Measurements from ENCODE around the gene MT1X.
"Not testable (repeated sequence)": the region's sequence is repeated elsewhere in the genome, so short reads cannot be mapped to it uniquely, and the experiment has no call there.

MT1X gene

DNA sequence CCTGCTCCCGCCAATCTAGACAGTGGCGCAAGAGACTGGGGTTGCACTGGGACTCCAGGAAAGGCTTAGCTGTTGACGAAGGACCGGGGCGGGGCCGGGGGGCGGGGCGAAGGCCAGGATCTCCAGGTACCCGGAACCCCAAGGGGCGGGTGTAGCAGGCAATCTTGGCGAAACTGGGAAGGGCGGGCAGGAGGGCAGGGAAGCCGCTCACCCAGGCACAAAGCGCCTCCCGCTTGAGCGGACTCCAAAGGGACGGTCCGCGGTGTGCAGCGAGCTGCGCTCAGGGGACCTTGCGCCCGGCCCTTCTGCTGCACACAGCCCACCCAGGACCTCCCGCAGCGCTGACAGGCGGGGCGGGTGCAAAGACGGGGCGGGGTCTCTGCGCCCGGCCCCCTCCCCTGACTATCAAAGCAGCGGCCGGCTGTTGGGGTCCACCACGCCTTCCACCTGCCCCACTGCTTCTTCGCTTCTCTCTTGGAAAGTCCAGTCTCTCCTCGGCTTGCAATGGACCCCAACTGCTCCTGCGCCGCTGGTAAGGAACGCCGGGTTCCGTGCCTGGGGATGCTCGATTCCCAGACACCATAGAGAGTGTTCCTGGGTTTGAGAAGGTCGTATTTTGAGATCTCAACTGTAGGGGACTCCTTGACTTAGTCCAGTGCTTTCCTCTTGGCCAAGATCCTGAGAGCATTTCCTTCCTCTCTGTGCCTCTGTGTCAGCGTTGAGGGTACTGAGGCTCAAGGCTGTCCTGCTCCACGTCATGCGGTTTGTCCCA is 24.5 kb upstream of the MT1X start, which contains the start of gene MT1F:
Gene MT1F (plus strand): TSS at position 405 of the 772 bp plus-strand sequence. CDS start 100 bp downstream, at position 505.
- DNase-seq, result no peak

DNA sequence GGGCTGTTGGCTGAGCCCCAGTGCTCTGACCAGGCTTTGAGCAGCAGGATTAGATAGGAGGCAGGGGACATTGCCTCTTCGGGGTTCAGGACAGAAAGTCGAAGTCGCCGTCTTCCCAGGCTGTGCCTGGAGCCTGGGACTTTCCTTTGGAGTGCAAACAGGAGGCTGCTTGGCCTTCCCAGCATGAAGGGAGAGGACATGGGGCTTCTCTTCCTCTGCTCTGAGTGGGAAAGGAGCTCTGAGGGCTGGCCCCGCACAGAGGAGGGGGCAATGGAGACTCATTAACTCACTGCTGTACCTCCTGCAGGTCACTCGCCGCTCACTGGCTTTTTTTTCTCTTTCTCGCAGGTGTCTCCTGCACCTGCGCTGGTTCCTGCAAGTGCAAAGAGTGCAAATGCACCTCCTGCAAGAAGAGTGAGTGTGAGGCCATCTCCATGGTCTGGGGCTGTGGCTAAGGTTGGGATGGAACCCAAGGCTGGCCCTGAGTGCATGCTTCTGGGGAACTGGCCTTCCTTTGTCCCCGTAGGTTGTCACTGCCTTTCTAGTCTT is 23.9 kb upstream of the MT1X start:
- no peak for DNase-seq

DNA sequence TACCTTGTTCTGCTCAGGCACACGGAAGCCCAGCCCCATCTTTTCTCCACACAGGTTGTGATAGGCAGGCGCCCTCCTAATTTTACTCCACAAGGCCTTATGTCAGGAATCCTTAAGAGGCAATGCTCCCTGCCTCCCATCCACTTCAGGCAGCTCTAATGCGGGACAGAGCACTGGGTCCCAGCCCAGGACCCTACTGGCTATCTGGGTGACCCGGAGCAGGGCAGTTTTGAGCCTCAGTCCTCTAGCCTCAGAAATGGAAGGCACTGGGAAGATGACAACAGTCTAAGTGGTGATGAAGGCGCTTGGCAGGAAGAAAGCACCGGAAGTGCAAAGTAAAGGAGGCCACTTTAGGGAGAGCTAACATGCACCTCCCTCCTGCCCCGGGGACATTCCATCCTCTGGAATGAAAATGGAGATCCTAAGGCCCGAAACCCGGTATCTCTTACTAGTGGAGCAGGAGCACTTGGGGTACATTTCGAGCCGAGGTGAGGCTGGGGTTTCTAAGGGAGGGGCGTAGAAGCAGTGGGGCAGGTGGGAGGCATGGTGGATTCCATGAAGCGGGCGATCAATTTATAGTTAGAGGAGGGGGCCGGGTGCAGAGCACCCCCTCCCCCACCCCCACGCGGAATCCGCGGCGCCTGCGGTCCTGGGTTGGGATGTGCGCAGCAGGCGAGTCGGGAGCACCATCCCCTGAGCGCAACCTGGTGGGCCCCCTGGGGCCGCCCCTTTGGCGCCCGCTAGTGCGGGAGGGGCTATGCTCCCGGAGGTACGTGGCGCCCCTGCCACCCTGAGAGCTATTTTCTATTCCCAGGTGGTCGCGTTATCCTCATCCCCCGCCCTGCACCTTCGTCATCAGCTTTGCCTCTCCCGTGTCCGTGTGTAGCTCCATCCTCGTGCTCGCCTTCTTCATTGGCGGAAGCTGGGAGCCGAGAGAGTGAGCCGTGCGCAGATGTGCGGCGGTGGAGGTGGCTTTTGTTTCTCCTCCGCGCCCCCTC is 19.6 kb upstream of the MT1X start:
- no peak for DNase-seq

DNA sequence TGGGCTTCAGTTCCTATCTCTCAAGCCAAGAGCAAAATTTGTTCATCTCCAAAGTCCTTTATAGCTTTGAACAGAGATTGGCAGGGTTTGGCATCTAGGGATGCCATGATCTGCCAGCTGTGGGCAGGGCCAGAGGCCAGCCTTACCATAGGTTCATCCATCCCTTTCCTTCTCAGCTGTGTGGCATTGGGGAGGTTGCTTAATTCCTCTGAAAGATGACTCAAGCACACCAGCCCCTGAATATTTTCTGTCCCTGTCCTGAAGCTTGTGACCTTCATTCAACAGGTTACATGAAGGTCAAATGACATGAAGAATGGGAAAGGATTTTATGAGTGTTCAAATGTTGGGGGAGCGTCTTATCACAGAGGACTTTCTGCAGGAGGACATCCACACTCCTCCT is 17.8 kb upstream of the MT1X start:
- DNase-seq, result no peak

DNA sequence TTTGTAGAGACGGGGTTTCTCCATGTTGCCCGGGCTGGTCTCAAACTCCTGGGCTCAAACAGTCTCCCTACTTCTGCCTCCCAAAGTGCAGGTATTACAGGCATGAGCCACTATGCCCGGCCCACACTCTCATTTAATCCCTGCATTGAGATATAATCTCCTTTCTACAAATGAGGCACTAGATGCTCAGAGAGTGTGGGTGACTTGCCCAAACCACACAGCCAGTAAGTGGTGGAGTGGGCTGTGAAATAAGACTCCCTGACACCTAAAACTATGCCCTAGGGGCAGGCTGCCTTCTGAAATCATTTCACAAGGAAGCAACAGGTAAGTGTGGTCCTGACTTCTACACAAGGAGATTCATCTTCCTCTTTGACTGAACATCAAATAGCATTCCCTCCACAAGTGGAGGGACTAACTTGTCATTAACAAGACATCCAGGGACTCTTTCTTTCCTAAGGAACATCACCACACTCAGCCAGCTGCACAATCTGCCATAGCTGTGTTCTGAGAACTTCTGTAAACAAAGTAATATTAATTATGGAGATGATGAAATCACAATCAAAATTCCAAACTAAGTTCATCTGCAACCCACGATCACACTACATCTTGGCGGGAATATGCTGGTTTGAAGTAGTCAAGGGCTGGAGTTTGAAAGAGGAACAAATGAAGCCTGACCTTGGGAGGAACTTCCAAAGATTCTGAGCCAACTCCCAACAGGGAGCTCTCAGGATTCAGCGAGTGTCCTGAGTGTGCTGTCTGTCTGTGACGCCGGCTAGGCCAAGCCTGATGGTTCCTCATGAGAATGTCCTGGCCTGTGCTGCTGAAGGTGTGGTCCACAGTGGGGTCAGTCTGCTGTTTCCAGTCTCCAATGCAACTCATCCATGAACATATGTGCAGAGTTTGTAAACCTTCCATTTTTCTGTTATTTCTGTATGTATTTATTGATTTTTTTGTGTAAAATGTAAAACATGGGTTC is 16.7 kb upstream of the MT1X start:
- DNase-seq, result not testable (repeated sequence)

DNA sequence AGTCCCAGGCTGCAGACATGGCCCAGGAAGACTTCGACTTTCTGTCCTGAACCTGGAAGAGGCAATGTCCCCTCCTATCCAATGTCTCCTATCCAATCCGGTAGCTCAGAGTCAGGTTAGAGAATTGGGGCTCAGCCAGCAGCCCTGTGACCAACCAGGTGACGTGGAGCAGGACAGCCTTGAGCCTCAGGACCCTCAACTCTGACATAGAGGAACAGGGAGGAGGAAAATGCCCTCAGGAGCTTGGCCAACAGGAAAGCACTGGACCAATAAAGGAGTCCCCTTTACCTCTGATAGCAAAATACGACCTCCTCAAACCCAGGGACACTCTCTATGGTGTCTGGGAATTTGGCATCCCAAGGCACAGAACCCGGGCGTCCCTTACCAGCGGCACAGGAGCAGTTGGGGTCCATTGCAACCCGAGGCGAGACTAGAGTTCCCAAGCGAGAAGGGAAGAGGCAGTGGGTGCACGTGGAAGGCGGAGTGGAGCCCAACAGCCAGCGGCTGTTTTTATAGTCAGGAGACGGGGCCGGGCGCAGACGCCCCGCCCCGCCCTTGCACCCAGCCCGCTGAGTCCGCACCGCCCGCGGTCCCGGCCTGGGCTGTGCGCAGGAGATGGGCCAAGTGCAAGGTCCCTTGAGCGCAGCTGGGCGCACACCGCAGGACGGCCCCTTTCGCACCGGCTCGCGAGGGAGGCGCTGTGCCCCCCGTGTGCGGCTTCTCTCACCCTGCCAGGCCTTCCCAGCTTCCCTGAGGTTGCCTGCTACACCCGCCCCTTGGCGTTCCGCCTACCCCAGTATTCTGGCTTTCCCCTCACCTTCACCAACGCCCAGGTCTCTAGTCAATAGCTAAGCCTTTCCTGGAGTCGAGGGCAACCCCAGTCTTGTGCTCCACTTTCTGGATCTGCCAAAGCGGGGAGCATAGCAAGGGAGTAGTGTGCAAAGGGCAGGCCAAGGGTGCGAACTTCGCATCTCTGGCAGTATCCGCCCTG is 14.4 kb upstream of the MT1X start, which contains the start of gene MT1G:
Gene MT1G (minus strand): TSS at position 485 of the 991 bp plus-strand sequence. CDS start 72 bp downstream, at position 413.
- DNase-seq, result no peak

DNA sequence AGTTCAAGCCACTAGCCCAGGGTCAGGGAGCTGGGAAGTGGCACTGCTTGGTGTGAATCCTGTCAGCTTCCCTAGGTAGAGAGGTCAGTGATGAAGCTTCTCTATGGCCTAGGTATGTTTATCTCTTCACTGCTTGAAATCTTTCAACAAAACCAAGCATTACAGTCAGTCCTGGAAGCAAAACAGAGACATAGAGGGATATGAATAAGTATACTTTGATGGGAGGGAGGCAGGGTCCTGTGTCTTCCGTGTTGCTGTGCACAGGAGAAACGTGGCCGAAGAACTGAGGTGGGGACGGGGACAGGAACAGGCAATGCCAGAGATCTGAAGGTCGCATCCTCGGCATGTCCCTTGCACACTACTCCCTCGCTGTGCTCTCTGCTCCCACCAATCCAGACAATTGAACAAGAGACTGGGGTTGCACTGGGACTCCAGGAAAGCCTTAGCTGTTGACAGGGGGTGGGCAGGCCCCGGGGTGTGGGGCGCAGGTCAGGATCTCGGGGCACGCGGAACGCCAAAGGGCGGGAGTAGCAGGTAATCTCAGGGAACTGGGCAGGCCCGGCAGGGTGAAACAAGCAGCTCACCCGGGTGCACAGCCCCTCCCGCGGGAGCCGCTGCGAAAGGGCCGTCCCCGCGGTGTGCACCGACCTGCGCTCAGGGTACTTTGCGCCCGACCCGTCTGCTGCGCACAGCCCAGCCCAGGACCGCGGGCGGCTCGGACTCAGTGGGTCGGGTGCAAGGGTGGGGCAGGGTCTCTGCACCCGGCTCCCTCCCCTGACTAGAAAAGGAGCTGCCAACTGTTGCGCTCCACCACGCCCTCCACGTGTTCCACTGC is 13.0 kb upstream of the MT1X start, which contains the start of gene MT1H:
Gene MT1H (plus strand): TSS at position 810 of the 835 bp plus-strand sequence. CDS start 71 bp downstream, outside the sequence.
- DNase-seq, result no peak

DNA sequence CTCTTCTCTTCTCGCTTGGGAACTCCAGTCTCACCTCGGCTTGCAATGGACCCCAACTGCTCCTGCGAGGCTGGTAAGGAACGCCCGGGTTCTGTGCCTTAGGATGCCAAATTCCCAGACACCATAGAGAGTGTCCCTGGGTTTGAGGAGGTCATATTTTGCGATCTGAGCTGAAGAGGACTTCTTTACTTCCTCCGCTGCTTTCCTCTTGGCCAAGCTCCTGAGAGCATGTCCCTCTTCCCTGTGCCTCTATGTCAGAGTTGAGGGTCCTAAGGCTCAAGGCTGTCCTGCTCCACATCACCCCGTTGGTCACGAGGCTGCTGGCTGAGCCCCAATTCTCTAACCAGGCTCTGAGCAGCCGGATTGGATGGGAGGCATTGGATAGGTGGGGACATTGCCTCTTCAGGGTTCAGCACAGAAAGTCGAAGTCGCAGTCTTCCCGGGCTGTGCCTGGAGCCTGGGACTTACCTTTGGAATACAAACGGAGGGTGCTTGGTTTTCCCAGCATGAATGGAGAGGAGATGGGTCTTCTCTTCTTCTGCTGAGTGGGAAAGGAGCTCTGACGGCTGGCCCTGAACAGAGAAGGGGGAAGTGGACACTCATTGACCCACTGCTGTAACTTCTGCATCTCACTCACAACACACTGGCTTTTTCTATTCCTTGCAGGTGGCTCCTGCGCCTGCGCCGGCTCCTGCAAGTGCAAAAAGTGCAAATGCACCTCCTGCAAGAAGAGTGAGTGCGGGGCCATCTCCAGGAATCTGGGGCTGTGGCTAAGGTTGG is 12.2 kb upstream of the MT1X start:
- DNase-seq, result no peak

DNA sequence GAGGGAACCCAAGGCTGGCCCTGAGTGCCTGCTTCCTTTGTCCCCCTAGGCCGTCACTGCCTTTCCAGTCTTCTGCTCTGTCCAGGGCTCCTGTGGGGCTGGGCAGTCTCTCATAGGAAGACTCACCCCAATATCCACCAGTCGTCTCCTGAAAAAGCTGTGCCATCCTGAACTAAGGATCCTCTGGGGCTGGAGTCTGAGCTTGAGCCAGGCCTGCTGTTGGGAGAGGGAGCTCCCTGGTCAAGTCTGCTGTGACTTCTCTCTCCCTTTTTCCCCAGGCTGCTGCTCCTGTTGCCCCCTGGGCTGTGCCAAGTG is 11.7 kb upstream of the MT1X start:
- DNase-seq, result no peak

DNA sequence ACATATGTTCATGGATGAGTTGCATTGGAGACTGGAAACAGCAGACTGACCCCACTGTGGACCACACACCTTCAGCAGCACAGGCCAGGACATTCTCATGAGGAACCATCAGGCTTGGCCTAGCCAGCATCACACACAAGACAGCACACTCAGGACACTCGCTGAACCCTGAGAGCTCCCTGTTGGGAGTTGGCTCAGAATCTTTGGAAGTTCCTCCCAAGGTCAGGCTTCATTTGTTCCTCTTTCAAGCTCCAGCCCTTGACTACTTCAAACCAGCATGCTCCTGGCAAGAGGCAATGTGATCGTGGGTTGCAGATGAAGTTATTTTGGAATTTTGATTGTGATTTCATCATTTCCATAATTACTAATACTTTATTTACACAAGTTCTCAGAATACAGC is 10.6 kb upstream of the MT1X start:
- DNase-seq, result not testable (repeated sequence)

DNA sequence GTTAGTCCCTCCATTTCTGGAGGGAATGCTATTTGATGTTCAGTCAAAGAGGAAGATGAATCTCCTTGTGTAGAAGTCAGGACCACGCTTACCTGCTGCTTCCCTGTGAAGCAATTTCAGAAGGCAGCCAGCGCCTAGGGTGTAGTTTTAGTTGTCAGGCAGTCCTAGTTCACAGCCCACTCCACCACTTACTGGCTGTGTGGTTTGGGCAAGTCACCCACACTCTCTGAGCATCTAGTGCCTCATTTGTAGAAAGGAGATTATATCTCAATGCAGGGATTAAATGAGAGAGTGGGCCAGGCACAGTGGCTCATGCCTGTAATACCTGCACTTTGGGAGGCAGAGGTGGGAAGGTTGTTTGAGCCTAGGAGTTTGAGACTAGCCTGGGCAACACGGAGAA is 10.1 kb upstream of the MT1X start:
- DNase-seq, result not testable (repeated sequence)

DNA sequence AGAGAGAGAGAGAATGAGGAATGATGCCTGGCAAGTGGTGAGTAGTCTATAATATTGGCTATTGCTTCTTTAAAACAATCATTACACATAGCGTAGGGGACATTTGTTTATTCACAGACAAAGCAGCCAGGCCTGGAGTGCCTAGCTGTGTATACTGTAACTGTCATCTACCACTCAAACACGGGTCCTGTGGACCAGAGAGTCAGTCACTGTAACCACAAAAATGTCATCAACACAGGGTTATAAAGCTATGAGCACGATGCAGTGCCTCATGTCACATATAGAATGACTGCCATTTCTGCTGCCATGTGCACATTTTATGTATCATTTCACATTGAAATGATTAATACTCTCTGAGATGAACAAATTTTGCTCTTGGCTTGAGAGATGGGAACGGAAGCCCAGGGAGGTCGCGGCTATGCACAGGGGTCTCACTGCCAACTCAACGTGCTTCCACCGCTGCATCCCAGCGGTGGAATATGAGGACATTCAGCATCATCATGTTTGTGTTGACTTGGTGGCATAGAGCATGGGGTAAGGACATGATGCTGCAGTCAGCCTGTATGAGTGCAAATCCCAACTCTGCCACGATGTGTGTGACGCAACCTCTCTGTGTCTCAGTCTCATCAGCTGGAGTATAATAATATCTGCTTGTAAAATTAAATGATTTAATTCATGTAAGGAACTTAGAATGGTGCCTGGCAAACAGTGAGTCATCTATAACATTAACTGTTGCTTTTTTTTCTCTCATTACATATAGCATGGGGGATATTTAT is 9.3 kb upstream of the MT1X start:
- no peak for DNase-seq

DNA sequence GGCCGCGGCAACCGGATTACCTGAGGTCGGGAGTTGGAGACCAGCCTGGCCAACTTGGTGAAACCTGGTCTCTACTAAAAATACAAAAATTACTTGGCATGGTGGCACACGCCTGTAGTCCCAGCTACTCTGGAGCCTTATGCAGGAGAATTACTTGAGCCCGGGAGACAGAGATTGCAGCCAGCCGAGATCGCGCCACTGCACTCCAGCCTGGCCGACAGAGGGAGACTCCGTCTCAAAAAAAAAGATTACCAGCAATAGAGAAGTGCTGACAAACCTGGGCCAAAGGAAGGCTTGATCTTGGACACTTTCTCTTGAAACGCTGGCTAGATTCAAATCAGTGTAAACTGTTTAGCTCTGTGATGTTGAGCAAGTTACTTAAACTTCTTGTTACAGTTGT is 8.3 kb upstream of the MT1X start:
- DNase-seq, result peak; percentile 59

DNA sequence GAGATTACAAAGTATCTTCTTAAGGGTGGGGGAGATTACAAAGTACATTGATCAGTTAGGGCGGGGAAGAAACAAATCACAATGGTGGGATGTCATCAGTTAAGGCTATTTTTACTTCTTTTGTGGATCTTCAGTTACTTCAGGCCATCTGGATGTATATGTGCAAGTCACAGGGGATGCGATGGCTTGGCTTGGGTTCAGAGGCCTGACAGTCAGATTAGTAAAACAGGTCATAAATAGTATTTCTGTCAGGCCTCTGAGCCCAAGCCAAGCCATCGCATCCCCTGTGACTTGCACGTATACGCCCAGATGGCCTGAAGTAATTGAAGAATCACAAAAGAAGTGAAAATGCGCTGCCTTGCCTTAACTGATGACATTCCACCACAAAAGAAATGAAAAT is 7.7 kb upstream of the MT1X start:
- DNase-seq, result not testable (repeated sequence)

DNA sequence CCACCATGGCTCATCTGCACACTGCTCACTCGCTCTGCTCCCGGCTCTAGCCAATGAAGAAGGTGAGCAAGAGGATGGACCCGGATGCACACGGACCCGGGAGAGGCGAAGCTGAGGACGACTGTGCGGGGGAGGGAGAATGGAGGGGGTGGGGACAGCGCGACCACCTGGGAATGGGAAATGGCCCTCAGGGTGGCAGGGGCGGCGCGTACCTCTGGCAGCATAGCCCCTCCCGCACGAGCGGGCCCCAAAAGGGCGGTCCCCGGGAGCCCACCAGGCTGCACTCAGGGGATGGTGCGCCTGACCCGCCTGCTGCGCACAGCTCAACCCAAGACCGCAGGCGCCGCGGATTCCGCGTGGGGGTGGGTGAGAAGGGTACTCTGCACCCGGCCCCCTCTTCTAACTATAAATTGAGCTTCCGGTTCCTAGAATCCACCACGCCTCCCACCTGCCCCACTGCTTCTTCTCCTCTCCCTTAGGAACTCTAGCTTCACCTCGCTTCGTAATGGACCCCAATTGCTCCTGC is 6.5 kb upstream of the MT1X start:
- DNase-seq, result no peak

DNA sequence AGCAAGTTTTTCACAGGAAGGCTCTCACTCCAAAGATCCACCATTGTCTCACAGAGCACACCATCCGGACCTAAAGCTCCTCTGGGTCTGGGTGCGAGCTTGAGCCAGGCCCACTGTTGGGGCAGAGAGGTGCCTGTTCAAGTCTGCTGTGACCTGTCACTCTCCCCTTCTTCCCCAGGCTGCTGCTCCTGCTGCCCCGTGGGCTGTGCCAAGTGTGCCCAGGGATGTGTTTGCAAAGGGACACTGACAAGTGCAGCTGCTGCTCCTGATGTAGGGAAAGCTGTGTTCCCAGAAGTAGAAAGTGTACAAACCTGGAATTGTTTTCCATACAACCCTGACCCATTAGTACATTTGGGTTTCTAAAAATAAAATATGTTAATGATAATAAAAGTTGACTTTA is 4.8 kb upstream of the MT1X start:
- no peak for DNase-seq

DNA sequence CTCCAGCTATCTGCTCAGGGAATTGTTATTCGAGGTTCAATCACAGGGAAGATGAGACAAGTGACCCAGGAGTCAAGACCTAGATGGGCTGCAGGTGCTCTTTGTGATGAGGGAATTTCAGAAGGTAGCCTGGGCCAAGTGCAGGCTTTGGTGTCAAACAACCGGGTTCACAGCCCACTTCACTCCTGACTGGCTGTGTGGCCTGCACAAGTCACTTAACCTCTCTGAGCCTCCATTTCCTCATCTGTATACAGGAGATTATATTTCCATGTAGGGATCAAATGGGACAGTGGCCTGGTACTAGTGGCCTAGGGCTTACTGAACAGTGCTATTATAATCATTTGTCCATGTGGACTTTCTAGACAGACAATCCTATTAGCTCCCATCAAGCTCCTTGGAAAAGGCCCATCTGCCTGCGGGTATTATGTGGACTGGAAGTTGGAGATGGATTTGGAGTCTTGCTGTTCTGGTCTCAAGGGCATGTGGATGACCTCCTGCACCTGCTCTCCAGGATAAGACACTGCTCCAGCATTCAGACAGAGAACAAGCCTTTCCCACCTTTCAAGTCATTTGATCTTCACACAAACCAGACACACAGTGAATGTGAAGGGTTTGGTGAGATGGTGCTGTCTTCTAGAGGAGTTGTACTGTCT is 3.1 kb upstream of the MT1X start:
- DNase-seq, result no peak

All from right forelimb (tissue), 1 donor.